ENCODE data around the gene ZFP1. TPM values are rescaled to one million over a fixed set of nuclear protein-coding genes. Genes with fewer than 3 reads are reported as not detected.

ZFP1 gene
- polyA plus RNA-seq, 3 donors, result 20.5 to 28.2 (median 25.4) TPM

DNA sequence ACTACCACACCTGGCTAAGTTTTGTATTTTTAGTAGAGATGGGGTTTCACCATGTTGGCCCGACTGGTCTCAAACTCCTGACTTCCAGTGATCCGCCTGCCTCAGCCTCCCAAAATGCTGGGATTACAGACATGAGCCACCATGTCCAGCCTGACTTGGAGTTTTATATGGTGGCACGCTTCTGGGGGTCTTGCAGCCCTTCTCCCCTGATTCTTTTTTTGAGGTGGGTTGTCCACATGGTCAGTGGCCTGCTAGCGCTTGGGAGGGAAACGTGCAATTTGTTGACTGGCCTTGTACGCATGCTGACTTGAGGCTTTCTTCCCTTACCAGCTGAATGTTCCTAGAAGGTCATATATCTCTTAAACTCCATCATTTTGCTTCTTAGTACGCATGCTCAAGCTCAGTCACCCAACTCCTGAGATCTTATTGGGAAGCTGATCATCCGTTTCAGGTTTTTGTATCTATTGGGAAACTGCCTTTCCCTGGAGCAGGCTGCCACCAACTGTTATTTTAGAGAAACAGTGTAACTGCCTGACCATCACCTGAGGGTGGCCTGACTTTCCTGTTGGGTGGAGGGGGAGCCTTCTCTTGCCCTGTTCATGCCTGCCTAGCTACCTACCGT is 18.1 kb upstream of the ZFP1 start:
- no peak for DNase-seq (ENCODE audit: extremely low read depth in 1 of 11, low read depth in 9 of 11, low spot score in 4 of 11)

DNA sequence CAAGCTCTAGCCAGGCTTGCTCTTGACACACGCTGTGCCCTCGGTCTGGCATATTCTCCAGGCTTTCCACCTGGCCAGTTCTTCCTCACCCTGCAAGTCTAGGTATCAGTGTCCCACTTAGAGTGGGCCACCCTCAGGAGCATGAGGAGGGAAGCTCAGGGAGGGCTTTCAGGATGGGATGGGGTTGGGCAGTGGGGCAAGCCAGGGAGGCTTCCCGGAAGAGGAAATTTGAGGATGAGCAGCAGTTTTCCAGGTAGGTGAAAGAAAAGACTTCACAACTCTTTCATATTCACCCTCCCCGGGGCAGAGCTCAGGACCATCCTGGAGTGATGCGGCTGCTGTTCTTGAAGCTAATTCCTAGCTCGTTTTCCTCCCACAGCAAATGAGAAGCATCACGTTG is 17.2 kb upstream of the ZFP1 start:
- no peak for DNase-seq (ENCODE audit: extremely low read depth in 1 of 11, low read depth in 9 of 11, low spot score in 4 of 11)

DNA sequence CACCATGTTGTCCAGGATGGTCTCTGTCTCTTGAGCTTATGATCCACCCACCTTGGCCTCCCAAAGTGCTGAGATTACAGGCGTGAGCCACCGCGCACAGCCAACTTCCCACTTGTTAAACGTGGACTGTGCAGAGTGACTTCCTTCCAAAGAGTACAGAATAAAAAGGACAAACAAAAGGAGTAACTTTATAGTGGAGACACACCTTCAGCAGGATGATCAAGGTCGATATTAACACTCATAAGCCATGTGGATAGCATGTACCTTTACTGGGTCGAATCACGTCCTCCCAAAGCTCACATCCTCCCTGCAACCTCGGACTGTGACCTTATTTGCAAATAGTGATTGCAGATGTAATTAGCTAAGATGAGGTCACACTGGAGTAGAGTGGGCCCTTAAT is 10.1 kb upstream of the ZFP1 start:
- no peak for DNase-seq (ENCODE audit: extremely low read depth in 1 of 11, low read depth in 9 of 11, low spot score in 4 of 11)

DNA sequence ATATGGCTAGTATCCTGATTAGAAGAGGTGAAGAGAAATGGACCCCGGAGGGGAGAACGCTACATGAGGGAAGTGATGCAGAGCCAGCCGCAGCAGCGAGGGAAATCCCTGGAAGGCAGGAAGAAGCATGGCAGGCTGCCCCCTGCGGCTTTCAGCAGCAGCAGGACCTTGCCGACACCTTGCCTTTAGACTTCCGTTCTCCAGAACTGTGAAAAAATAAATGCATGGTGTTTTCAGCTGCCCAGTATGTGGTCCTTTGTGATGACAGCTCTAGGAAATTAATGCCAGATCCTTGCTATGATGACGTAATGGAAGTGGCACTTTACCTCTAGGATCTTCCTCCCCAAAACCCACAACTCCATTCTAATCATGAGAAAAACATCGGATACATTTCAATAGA is 9.7 kb upstream of the ZFP1 start:
- no peak for DNase-seq (ENCODE audit: extremely low read depth in 1 of 11, low read depth in 9 of 11, low spot score in 4 of 11)

DNA sequence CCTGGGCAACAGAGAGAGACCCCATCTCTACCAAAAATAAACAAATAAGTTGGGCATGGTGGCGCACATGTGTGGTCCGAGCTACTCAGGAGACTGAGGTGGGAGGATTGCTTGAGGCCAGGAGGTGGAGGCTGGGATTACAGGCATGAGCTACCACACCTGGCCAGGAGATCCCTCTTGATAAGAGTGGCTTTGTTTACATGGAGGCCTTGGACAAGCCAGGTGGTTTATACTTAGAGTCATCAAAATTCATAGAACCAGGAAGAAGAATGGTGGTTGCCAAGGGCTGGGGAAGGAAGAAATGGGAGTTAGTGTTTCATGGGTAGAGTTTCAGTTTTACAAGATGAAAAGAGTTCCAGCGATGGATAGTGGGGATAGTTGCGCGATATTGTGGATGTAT is 8.8 kb upstream of the ZFP1 start:
- DNase-seq (ENCODE audit: extremely low read depth in 1 of 11, low read depth in 9 of 11, low spot score in 4 of 11), result no peak

DNA sequence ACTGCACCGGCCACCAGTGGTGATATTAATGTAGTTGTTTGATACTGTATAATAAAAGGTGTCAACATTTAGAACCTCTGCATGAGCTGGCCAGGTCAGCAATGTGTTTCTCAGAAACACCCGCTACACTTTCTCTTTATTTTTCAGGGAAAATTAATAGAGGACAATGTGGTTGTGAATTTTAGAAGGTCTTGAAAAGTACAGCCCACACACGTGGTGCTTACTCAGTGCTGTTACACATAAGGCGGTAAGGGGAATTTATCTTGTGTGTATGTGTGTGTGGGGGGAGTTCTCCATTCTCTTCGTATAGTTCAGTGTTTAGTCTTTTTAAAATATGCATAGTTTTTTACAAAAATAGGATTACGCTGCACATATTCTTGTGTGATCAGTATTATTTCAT is 4.4 kb upstream of the ZFP1 start:
- no peak for DNase-seq (ENCODE audit: extremely low read depth in 1 of 11, low read depth in 9 of 11, low spot score in 4 of 11)

DNA sequence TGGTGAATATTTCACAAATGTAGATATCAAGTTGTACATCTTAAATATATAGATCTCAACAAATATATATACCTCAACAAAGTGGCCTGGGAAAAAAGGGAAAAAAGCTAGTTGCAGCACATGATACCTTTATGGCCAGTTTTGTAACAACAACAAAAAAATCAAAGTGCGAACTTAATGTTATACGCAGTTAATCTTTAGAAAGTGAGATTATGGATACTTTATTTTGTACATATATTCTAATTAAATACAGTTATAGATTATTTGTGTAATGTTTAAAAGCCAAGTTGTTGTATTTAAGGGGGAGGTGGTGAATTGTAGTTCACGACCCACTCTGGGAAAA is 385 bp upstream of the ZFP1 start:
- no peak for DNase-seq (ENCODE audit: extremely low read depth in 1 of 11, low read depth in 9 of 11, low spot score in 4 of 11)

DNA sequence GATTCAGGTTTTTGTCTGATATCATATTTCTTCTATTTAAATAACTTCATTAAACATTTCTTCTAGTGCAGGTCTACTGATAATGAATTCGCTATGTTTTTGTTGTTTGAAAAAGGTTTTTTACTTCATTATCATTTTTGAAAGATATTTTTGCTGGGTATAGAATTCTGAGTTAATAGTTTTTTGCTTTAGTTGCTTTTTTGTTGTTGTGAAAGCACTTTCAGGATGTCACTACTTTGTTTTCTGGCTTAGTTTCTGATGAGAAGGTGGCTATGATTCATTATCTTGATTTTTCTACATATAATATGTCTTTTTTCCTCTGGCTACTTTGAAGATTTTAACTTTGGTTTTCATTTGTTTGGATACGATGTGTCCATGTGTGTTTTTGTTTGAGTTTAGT is 3.5 kb downstream of the ZFP1 start:
- no peak for DNase-seq (ENCODE audit: extremely low read depth in 1 of 11, low read depth in 9 of 11, low spot score in 4 of 11)

DNA sequence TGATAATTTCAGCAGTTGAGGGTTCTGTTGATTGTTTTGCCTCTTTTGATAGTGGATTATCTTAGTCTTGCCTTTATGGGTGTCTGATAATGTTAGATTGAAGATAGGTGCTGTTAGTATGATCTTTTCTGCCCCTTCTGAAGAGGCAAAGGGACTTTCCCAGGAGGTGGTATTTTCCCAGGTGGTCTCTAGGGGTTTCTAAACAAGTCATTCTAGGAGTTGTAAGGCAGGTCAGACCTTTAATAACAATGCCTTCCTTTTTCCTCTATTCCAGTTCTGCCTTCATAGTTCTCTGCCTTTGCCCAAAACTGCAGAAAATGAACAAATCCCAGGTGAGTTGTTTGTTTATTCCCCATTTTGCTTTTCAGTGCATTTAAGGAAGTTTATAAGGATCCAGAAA is 4.3 kb downstream of the ZFP1 start:
- DNase-seq (ENCODE audit: extremely low read depth in 1 of 11, low read depth in 9 of 11, low spot score in 4 of 11), result no peak

DNA sequence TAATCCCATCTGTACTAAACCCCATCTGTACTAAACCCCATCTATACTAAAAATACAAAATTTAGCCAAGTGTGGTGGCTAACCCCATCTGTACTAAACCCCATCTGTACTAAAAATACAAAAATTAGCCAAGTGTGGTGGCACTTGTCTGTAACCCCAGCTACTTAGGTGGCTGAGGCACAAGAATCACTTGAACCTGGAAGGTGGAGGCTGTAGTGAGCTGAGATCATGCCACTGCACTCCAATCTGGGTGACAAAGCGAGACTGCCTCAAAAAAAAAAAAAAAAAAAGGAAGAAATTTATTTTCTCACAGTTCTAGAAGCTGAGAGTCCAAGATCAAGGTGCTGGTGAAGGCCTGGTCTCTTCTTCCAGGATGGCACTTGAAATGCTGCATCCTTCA is 12.1 kb downstream of the ZFP1 start:
- no peak for DNase-seq (ENCODE audit: extremely low read depth in 1 of 11, low read depth in 9 of 11, low spot score in 4 of 11)

DNA sequence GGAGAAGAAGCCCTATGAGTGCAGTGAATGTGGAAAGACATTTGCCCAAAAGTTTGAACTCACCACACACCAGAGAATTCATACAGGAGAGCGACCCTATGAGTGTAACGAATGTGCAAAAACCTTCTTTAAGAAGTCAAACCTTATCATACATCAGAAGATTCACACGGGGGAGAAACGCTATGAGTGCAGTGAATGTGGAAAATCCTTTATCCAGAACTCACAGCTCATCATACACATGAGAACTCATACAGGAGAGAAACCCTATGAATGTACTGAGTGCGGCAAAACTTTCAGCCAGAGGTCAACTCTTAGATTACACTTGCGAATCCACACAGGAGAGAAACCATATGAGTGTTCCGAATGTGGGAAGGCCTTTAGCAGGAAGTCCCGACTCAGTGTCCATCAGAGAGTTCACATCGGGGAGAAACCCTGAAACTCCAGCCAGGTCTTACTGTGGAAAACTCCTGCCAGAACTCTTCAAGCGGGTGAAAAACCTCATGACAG is 21.6 kb downstream of the ZFP1 start:
- no peak for DNase-seq (ENCODE audit: extremely low read depth in 1 of 11, low read depth in 9 of 11, low spot score in 4 of 11)

DNA sequence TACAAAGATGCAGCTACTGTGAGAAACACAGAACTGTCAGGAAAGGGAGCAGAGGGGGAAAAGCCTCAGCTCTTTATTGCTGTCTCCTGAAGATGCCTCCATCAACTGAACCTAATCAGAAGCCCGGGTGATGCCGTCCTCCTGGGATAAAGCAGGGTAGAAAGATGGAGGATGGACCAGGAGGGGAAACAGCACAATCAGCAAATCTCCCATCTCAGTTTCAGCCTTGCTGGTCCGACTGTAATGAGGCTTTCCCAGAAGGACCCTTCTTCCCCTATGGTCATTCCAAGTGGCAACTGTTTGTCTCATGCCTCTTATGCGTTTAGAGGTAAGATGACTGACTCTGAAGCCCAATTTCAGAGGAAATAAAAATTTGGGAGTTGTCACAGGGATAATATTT is 24.3 kb downstream of the ZFP1 start:
- no peak for DNase-seq (ENCODE audit: extremely low read depth in 1 of 11, low read depth in 9 of 11, low spot score in 4 of 11)

DNA sequence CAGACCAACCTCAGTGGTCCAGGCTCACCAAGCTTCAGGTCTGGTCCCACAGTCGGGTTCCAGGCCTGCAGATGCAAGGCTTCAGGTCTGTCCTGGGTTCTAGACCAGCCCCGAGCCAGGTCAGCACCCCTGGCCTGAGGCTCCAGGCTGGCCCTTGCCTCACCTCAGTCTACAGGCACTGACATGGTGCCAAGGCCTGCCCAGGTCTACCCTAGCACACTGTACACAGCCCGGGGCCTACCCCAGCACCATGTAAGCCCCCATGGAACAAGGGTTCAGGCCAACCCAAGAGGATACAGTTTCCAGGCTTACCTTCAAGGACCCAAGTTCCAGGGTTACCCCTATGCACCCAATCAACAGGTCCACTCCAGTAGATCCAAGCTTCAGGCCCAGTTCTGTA is 26.8 kb downstream of the ZFP1 start:
- no peak for DNase-seq (ENCODE audit: extremely low read depth in 1 of 11, low read depth in 9 of 11, low spot score in 4 of 11)

DNA sequence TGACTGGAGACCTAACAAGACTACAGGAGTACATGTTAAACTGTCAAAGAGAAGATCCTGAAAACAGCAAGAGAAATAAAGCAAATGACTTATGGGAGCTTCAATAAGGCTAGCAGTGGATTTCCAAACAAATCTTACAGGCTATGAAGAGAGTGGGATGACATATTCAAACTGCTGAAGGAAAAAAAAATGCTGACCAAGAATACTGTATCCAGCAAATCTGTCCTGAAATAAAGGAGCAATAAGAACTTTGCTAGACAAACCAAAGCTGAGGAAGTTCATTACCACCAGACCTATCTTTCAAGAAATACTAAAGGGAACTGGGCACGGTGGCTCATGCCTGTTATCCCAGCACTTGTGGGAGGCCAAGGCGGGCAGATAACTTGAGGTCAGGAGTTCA is 28.6 kb downstream of the ZFP1 start:
- no peak for DNase-seq (ENCODE audit: extremely low read depth in 1 of 11, low read depth in 9 of 11, low spot score in 4 of 11)

DNA sequence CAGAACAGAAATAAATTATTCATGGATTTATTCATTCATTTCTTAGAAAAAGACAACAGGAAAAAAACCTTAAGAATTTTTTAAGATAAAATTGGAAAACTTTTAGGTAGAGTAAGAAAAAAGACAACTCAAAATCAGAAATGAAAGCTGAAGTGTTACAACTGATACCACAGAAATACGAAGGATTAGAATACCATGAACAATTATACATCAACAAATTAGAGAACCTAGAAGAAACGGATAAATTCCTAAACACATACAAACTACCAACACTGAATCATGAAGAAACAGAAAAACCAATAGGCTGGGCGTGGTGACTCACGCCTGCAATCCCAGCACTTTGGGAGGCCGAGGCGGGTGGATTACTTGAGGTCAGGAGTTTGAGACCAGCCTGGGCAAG is 30.9 kb downstream of the ZFP1 start:
- no peak for DNase-seq (ENCODE audit: extremely low read depth in 1 of 11, low read depth in 9 of 11, low spot score in 4 of 11)

DNA sequence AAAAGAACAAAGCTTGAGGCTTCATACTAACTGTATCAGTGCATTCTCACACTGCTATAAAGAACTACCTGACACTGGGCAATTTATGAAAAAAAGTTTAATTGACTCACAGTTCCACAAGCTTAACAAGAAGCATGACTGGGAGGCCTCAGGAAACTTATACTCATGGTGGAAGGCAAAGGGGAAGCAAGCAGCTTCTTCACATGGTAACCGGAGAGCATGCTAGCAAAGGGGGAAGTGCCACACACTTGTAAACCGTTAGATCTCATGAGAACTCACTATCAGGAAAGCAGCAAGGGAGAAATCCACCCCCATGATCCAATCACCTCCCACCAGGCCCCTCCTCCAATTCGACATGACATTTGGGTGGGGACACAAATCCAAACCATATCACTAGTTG is 33.3 kb downstream of the ZFP1 start:
- DNase-seq (ENCODE audit: extremely low read depth in 1 of 11, low read depth in 9 of 11, low spot score in 4 of 11), result no peak

DNA sequence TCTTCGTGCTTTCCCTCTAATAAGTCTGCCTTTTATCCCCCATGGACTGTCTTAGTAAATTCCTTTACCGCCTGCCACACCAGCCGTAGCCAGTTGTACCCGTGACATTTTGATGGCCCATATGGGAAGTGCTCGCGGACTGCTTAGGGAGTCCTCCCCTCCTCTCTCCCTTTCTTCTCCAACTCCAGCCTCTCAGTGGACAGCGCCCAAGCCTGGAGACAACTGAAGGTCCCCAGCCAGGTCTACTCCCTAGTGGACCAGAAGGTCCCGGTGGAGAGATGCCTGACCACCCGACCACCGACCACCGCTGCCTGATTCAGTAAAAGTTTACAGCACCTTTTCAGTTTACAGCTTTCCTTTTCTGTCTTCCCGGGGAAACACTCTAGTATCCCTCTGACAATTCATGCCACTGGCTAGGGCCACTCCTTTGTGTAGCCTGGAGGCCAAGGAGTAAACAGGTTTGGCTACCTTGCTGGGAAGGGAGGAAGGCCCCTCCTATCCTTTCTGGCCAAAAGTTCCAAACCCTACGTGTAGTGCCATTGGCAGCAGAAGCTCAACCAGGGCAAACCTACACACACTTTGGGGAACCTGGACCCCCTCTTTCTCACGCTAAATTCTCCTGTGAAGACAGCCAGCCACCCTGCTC is 40.6 kb downstream of the ZFP1 start:
- no peak for DNase-seq (ENCODE audit: extremely low read depth in 1 of 11, low read depth in 9 of 11, low spot score in 4 of 11)

DNA sequence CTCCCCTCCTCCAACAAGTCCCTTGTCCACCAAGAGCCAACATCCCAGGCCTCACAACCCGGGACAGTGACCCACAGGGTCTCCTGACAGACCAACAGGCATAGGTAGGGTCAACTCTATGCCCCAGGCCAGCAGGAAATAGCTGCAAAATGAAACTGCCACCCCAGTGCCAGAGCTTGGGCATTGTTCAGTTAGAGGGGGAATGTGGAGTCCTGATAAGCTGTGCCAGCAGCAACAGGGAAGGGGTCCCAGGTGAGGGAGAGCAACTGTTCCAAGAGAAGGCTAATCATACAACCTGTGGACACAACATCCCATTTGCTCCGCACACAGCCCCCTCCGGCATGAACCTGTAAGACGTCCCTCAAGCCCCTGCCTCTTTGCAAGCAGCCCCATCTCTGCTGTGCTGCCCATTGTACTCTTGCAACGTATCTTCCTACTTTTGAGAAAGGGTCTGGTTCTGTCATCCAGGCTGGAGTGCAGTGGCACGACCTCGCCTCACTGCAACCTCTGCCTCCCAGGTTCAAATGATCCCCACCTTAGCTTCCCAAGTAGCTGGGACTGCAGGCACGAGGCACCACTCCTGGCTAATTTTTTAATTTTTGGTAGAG is 41.4 kb downstream of the ZFP1 start:
- no peak for DNase-seq (ENCODE audit: extremely low read depth in 1 of 11, low read depth in 9 of 11, low spot score in 4 of 11)

DNA sequence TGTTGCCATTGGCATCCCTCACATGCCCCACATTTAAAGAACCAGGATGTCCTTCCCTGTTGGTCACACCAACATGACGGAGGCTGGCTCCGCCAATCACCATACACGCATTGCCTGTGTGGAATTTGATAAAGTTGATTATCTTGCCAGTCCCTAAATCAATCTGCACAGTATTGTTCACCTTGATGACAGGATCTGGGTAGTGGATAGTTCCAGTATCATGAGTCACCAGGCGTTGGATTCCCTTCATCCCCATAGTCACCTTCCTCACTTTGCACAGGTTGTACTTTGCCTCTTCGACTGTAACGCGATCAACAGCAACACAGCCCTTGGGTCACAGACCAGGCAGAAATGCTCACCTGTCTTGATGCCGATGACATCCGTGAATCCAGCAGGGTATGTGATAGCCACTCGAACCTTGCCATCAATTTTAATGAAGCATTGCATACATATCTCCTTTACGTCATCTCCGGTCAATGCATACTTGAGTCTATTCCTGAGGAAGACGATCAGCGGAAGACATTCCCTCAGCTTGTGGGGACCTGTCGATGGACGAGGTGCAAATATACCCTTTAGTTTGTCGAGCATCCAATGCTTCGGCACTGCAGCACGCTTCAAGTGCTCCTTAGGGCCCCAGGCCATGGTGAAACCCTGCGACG is 44.4 kb downstream of the ZFP1 start:
- no peak for DNase-seq (ENCODE audit: extremely low read depth in 1 of 11, low read depth in 9 of 11, low spot score in 4 of 11)

DNA sequence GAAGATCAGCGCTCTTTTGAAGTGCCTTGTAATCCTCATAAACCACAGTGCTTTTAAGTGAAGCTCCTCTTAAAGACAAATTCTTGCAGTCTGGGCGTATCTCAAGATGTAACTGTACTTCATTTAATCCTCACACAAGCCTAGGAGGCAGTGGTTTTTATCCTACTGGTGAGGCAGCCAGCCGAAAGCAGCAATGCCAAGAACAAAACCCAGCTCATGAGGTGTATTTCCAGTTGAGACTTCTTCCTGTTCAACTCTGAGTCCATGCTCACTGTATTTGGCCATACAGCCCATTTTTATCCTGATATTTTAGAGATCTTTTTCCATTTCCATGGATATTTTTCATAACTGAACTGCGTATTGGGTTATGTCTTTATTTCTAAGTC is 44.9 kb downstream of the ZFP1 start:
- no peak for DNase-seq (ENCODE audit: extremely low read depth in 1 of 11, low read depth in 9 of 11, low spot score in 4 of 11)

All from renal cortex interstitium (tissue), 11 donors.